DMS114 treated with DMSO at 0.1 percent for 48 hours (cell line): Measurements from ENCODE around the gene FLOT2.
"Not testable (repeated sequence)": the region's sequence is repeated elsewhere in the genome, so short reads cannot be mapped to it uniquely, and the experiment has no call there.

Source experiments
- DNase-seq: peaks from one replicate; lab custom pipeline; 2025; ENCODE audit not compliant: unreplicated experiment; lab: John Stamatoyannopoulos, UW

FLOT2 gene

DNA sequence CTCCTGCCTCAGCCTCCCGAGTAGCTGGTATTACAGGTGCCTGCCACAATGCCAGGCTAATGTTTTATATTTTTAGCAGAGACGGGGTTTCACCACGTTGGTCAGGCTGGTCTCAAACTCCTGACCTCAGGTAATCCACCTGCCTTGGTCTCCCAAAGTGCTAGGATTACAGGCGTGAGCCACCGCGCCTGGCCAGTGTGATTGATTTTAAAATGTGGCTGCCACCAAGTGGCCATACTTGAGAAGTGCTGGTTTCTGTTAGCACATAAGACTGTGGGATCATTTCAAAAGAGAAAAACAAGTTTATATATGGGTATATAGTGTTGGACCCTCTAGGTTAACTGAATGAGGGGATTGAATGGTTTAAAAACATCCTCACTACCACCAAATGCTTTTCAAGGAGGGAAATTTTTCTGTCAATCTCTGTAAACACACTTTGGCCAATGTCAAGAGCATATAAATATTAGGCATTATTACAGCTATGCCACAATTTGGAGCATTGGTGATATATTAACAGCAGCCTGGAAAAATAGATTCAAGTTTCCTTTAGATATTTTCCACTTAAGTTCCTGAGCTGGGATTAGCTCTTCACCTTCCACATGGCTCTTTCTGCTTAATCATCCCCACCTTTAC lies 18.9 kb upstream of the FLOT2 start:
- peak; percentile 16 for DNase-seq

DNA sequence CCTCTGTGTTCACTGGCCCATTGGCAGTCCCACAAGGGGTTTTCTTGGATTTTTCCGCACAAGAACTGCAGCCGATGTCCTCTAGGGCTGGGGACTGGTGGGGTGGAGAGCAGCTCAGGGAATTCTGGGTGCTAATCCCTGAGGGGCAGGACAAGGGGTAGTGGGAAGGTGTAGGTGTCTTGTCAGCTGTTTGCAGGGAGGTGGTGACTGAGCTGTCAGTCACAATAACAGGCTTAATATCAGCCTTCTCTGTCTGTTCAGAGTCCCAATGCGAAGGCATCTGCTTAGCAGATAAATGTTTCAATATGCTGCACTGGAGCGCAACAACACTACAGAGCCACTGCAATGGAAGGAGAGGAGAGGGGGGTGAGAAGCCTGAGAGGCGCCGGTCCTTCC lies 15.4 kb upstream of the FLOT2 start:
- no peak for DNase-seq

GRCh38 chr17:28912281-28912937 lies 14.9 kb upstream of the FLOT2 start:
- no peak for DNase-seq

GRCh38 chr17:28911411-28912045 lies 14.0 kb upstream of the FLOT2 start:
- no peak for DNase-seq

DNA sequence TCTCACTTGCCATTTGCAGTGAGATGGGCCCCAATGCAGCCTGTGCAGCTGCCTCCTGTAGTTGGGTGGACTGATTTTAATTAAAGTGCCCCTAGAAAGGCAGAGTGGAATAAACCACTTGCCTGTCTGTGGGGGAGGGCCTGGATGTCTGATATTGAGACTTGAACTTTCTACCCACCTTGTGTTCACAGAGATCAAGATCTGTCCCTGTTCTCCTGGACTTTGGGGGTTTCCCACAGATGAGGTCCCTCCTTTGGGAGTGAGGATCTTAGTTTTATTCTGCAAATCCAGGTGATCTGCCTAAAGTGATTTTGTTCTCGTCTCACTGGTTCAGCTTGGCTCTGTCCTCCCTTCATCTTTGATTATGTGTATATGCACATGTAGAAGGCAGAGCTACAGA lies 13.0 kb upstream of the FLOT2 start:
- DNase-seq, result no peak

- no peak for DNase-seq
These were observed 11.2 kb upstream of the FLOT2 start for GRCh38 chr17:28908640-28909167.

- no peak for DNase-seq
These were observed 10.4 kb upstream of the FLOT2 start for GRCh38 chr17:28907709-28908475.

- no peak for DNase-seq
These were observed 9.3 kb upstream of the FLOT2 start for GRCh38 chr17:28906706-28907438.

DNA sequence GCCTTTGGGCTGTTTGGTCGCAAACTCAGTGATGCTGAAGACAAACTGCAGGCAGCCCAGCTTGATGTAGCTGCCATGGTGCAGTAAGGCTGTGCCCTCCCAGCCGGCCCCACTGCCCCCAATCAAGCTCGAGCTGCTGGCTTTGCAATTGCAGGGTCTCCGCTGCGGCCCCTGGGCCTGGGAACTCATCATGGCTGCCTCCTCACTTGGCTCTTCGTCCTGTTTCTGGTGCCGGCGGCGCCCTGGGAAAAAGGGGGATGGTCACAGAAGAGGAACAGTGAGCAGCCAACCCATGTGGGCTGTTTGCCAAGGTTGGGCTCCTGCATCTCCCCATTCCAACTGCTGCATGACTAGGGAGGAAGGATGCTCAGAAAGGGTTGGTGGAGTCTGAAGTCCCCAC lies 8.7 kb upstream of the FLOT2 start:
- no peak for DNase-seq

GRCh38 chr17:28904800-28905199 lies 7.3 kb upstream of the FLOT2 start:
- DNase-seq, result no peak

GRCh38 chr17:28903546-28903841 lies 6.0 kb upstream of the FLOT2 start:
- DNase-seq, result not testable (repeated sequence)

DNA sequence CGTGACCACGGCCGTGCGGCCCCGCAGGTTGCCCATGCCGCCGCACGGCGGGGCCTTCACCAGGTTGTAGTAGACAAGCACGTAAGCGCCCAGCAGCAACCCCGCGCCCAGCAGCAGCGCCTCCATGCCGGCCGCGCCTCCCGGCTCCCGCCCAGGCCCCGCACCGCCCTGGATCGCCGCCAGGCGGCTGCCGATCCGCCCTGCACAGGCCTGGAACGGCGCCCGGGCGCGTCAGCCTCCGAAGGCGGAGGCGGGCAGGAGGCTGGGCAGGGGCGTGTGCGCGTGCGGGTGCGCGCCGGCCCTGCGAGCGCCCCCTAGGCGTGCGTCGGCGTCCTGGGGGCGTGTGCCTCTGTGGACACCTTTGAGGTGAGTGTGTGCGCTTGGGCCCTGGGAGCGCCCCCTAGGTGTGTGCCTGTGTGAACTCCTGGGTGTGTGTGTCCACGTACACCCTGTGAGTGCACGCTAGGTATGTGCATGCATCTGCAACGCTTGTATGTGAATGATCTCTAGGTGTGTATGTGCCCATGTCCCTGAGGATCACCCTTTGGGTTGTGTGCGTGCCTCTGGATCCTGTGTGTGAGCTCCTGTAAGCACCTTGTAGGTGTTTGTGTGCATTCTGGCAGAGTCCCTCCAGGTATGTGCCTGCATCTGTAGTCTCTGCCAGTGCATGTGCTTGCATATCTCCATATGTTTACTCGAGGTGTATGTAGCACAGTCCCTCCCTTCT lies 5.4 kb upstream of the FLOT2 start, which contains the start of gene DHRS13:
Gene DHRS13 (minus strand): TSS at position 261 of the 727 bp plus-strand sequence. CDS start 135 bp downstream, at position 126.
- DNase-seq, result peak; percentile 66

- no peak for DNase-seq
These were observed 4.6 kb upstream of the FLOT2 start for GRCh38 chr17:28901866-28902818.

DNA sequence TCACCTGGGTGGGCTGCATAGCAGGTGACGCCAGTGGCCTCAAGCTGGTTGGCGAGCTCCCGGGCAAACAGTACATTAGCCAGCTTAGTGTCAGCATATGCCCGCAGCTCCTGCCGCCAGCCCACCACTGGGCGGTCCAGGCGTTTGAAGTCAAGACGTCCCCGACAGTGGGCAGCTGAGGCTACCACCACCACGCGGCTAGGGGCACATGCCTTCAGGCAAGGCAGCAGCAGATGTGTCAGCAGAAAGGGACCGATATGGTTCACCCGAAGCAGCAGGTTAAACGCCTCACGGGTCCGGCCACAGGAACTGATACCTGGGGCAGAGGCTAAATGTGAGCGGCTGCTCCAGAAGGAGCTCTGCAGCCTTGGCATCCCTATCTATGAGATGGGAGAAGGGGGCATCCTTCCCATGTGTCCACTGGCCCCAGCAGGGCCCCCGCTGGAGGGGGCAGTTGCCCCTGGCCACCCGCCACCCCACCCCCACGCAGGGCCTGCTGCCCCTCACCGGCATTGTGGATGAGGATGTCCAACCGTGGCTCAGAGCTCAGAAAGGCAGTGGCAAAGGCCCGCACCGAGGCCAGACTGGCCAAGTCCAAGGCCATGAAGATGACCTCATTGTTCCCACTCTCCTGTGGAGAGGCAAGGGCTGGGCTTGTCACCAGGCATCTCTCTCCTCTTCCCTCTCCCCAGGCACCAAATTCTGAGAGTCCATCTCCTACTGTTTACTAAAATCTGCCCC lies 3.6 kb upstream of the FLOT2 start:
- DNase-seq, result no peak

DNA sequence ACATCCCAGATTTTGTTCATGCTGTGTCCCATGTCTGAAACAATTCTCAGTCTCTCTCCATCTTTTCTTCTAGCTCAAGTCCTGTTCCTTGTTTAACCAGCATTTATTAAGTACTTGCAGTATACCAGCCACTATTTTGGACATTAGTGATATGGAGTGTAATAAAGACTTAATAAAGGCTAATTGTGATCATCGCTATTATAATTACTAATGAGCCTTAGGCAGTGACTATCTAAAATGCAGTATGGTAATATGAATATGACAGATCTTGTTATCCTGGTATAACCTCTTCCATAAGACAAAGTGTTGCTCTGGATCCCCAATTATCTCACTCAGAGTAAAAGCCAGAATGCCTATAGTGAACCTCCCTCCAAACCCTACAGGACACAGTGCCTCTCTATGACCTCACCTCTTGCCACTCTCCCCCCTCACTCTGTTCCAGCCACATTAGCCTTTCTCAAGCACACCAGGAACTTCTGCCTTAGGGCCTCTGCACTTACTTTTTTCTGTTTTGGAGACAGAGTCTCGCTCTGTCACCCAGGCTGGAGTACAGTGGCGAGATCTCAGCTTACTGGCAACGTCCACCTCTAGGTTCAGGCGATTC lies 1.8 kb upstream of the FLOT2 start:
- DNase-seq, result no peak

DNA sequence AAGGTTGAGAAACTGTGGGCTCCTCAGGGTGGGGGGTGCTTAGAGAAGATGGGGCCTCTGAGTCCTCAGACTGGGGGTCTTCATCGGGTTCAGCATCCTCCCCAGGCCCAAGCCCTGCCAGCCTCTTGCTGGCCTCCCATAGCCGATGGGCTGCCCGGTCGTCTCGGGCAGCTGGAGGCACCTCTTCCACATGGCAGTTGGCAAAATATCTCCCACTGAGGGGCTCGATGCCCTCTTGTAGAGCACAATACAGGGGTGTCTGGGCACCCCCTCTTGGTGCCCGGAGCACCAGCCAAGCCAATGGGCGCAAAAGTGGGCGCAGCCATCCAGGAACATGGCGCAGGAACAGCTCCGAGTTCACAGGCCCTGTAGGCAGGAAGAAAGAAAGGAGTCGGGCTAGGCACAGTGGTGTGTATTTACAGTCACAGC lies 1.0 kb upstream of the FLOT2 start:
- no peak for DNase-seq

DNA sequence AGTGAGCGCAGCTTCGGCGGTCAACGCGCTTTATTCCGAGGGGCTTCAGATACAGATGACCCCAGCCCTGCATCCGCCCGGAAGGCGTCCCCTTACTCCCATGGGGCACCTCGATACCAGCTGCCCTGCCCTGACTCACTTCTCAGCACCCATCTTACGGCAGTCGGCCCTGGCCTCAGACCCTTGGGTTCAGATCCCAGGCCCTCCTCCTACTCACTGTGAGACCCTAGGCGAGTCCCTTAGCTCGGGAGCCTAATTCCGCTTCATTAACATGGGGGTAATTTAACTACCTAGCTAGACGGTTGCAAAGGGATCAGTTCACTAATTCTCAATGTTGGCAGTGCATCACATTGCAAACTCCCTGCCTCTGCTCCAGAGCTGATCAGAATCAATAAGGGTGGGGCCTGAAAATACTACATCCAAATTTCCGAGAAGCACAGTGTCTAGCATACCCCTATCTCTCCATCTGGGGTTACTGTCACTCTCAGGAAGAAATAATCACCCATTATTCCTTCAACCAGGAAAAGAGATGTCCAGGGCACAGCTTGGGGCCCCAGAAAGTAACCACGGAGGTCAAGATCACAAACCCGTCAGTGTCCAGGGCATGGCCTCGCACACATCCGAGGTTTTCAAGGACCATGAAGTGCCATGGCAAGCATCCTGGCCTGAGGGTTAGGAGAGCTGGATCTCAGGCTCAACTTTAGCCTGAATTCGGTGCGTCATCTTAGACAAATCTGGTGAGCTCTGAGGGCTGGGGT lies 415 bp upstream of the FLOT2 start:
- DNase-seq, result no peak
